GM21528 (cell line): ENCODE data around the gene UBP1.
"Not testable (repeated sequence)": the region's sequence is repeated elsewhere in the genome, so short reads cannot be mapped to it uniquely, and the experiment has no call there.

Experiments
- ATAC-seq: cut with Tn5 transposase; IDR thresholded peaks from one replicate; pipeline ENCODE4 v1.9.1; 2021; ENCODE audit warnings: mild to moderate bottlenecking, moderate library complexity; ENCODE audit not compliant: unreplicated experiment, low FRiP score

UBP1 gene

DNA sequence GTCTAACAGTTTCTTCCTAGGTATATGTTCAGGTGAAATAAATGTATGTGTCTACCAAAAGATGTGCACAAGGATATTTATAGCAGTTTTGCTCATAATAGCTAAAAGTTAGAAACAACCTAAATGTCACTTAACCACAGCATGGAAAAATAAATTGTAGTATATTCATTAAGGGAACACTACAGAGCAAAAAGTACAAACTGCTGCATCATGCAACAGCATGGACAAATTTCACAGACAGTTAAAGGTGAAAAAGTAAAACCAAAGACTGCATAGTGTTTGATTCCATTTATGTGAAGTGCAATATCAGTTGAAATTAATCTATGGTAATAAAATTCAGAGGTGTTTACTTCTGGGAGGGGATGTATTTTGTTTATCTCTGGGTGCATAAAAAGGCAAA, 100.4 kb downstream of the UBP1 start:
- no peak for ATAC-seq

DNA sequence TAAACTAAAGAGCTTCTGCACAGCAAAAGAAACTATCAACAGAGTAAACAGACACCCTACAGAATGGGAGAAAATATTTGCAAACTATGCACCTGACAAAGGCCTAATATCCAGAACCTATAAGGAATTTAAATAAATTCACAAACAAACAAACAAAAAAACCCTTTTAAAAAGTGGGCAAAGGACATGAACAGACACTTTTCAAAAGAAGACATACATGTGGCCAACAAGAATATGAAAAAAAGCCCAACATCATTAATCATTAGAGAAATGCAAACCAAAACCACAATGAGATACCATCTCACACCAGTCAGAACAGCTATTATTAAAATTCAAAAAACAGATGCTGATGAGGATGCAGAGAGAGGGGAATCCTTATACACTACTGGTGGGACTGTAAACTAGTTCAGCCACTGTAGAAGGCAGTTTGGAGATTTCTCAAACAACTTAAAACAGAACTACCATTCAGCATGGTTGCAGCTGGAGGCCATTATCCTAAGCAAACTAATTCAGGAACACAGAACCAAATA, 101.2 kb downstream of the UBP1 start:
- not testable (repeated sequence) for ATAC-seq
